Prostate gland (tissue), 2 donors: ENCODE data around the gene RBM39.
"Not testable (repeated sequence)": the region's sequence is repeated elsewhere in the genome, so short reads cannot be mapped to it uniquely, and the experiment has no call there.

Experiments used
- POLR2A ChIP-seq: fragments of 450-650 bp; IDR thresholded peaks from one replicate; pipeline ENCODE4 v1.6.1; 2016; ENCODE audit warnings: antibody characterized with exemption, mild to moderate bottlenecking
- POLR2AphosphoS5 ChIP-seq: sonication (generic); formaldehyde crosslinking; IDR thresholded peaks from one replicate; pipeline ENCODE4 v1.6.1; 2017; ENCODE audit warnings: antibody characterized with exemption
- TF ChIP-seq, protein P1 (sequence below), 4 experiments: fragments of 200-600 bp in 2 of 4; fragments of 450-650 bp in 2 of 4; sonication (generic) in 2 of 4; IDR thresholded peaks; 1 replicate in 3 of 4; 2 replicates in 1 of 4; pipeline ENCODE4 v1.5.1; 2016 to 2019; ENCODE audit warnings: antibody characterized with exemption in 4 of 4, mild to moderate bottlenecking in 2 of 4, moderate library complexity in 2 of 4

GRCh38 chr20:35761548-35761947 lies 19.5 kb upstream of the RBM39 start:
- TF ChIP-seq POLR2AphosphoS5, POLR2A: not testable (repeated sequence)
- TF ChIP-seq, protein P1, sequence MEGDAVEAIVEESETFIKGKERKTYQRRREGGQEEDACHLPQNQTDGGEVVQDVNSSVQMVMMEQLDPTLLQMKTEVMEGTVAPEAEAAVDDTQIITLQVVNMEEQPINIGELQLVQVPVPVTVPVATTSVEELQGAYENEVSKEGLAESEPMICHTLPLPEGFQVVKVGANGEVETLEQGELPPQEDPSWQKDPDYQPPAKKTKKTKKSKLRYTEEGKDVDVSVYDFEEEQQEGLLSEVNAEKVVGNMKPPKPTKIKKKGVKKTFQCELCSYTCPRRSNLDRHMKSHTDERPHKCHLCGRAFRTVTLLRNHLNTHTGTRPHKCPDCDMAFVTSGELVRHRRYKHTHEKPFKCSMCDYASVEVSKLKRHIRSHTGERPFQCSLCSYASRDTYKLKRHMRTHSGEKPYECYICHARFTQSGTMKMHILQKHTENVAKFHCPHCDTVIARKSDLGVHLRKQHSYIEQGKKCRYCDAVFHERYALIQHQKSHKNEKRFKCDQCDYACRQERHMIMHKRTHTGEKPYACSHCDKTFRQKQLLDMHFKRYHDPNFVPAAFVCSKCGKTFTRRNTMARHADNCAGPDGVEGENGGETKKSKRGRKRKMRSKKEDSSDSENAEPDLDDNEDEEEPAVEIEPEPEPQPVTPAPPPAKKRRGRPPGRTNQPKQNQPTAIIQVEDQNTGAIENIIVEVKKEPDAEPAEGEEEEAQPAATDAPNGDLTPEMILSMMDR (IDR thresholded peaks at IDR 0.05), result not testable (repeated sequence)
